VCaP (cell line): ENCODE data around the gene MYH14.

Source experiments
- H3K27ac ChIP-seq: fragments of 450-650 bp; 2 replicates; pipeline ENCODE4 v1.5.1; 2017
- TF ChIP-seq, protein P1 (sequence below): fragments of 450-650 bp; conservative IDR thresholded peaks from 2 replicates; pipeline ENCODE4 v1.5.1; 2017; ENCODE audit warnings: mild to moderate bottlenecking, moderate library complexity

Gene MYH14

DNA sequence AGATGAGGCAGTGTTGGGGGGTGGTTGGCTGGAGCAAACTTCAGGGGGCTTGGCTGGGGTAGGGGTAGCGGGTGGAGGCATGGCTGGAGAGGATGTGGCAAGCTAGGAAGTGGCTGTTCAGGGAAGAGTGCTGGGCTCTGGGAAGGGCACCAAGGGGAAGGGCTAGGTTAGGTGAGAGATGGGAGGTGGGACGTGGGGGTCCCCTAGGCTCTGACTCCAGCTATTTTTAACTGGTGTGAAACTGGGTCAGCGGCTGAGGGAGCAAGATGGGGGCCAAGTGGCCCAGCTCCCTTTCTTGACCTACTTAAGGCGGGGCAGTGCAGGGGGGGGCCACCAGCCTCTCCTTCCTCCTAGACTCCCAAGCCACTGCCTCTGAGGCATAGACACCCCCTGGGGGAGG lies 118.4 kb downstream of the MYH14 start:
- no peak overlapping the region for H3K27ac ChIP-seq
- TF ChIP-seq, protein P1, sequence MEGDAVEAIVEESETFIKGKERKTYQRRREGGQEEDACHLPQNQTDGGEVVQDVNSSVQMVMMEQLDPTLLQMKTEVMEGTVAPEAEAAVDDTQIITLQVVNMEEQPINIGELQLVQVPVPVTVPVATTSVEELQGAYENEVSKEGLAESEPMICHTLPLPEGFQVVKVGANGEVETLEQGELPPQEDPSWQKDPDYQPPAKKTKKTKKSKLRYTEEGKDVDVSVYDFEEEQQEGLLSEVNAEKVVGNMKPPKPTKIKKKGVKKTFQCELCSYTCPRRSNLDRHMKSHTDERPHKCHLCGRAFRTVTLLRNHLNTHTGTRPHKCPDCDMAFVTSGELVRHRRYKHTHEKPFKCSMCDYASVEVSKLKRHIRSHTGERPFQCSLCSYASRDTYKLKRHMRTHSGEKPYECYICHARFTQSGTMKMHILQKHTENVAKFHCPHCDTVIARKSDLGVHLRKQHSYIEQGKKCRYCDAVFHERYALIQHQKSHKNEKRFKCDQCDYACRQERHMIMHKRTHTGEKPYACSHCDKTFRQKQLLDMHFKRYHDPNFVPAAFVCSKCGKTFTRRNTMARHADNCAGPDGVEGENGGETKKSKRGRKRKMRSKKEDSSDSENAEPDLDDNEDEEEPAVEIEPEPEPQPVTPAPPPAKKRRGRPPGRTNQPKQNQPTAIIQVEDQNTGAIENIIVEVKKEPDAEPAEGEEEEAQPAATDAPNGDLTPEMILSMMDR, result no peak

DNA sequence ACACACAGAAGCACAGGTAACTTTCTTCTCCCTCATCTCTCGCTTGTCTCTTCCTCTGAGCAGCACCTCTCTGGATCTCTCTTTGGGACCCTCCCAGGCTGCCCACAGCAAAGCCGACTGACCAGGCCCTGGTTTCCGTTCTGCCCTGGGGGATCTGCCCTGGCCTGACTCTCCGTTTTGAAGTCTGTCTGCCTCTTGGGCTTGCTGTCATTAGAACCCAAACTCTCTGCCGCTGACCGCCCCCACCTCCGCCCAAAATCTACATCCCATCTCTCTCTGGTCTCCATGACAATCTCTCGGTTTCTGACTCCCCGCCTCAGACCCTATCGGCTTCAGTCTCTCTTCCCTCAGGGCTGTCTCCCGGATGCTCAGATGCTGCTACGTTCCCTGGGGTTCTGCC lies 118.8 kb downstream of the MYH14 start:
- TF ChIP-seq, protein P1, result no peak
- no peak overlapping the region for H3K27ac ChIP-seq

DNA sequence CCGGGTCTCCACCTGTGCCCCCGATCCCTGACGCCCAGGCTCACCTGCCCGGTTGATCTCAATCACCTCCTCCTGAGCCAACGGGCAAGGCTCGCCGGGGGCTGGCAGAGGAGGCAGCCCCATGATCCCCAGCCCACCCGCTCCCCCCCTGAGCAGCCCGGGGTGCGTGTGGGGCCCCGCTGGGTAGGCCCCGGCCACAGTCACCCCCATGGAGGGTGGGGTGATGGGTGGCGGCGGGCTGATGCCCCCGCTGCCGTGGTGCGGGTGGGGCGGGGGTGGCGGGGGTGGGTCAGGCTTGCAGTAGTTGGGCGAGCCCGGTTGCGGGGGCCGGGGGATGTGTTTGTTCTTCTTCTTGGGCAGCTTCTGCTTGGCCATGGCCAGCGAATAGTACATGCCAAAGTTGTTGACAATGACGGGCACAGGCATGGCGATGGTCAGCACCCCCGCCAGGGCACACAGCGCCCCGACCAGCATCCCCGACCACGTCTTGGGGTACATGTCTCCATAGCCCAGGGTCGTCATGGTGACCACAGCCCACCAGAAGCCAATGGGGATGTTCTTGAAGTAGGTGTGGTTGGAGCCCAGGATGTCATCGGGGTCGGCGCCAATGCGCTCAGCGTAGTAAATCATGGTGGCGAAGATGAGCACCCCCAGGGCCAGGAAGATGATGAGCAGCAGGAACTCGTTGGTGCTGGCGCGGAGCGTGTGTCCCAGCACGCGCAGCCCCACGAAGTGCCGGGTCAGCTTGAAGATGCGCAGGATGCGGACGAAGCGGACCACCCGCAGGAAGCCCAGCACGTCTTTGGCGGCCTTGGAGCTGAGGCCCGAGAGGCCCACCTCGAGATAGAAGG lies 119.7 kb downstream of the MYH14 start:
- no peak overlapping the region for H3K27ac ChIP-seq
- TF ChIP-seq, protein P1, result no peak

DNA sequence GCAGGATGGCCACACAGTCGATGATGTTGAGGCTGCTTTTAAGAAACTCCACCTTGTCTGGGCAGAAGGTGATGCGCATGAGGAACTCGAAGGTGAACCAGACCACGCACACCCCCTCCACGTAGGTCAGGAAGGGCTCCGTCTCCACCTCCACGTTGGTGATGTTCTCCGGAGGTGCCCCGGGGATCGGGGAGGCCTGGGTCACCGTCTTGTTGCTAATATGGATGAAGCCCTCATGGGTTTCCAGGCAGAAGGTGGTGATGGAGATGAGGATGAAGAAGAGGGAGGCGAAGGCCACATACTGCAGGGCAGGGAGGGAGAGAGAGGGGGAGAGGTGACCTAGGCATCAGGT lies 120.3 kb downstream of the MYH14 start:
- no peak overlapping the region for H3K27ac ChIP-seq
- TF ChIP-seq, protein P1, result no peak

DNA sequence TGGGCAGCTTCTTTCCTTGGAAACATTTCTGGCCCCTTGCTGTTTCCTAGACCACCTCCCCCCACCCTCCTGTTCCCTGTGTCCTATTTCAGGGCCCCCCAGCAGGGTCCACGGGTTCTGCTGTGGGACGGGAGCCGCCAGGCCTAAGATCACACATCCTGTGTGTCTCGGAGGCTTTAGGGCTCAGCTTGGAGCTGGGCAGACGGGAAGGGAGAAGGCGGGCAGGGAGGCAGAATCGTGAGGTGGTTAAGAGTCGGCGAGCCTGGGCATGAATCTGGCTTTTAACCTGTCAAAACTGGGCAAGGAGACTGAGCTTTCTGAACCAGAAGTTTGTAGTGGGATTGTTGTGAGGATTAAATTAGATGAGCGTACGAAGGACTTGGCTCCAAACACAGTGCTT lies 120.9 kb downstream of the MYH14 start:
- TF ChIP-seq, protein P1, result no peak
- peak overlapping the region; percentile 74; the same call in 1 of the 2 replicates for H3K27ac ChIP-seq

DNA sequence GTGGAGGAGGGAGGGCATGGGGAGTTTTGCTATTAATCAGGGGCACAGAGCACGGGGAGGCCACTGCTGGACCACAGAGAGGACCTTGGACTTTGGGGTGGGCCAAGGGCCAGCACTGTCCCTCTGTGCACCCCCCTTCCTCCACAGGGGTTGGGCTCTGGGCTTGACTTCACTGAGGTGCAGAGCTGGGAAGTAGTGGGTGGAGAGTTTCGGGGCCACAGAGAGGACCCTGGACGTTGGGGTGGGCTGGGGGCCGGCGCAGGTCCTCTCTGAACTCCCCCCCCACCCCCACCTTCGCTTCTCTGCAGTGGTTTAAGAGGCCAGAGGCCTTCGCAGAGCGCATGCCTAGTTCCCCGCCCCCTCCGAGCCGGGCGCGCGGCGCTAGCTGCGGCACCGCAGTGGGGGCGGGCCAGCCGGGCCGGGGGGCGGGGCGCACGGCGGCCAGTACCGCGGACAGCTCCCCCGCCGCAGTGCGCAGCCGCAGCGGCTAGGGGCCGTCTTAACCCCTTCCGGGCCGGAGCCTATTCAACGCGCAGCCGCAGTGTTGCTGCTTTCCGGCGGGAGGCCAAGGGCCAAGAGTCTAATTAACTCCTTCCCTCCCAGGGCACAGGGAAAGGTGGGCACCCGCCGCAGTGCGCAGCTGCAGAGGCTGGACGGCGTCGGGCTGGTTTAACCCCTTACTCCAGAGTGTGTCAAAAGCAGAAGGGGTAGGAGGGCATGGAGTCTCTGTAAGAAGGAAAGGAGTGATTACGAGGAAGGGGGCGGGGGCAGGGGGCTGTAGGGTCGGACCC lies 122.1 kb downstream of the MYH14 start:
- H3K27ac ChIP-seq, result peak overlapping the region; percentile 74; the same call in 1 of the 2 replicates
- TF ChIP-seq, protein P1, result no peak

DNA sequence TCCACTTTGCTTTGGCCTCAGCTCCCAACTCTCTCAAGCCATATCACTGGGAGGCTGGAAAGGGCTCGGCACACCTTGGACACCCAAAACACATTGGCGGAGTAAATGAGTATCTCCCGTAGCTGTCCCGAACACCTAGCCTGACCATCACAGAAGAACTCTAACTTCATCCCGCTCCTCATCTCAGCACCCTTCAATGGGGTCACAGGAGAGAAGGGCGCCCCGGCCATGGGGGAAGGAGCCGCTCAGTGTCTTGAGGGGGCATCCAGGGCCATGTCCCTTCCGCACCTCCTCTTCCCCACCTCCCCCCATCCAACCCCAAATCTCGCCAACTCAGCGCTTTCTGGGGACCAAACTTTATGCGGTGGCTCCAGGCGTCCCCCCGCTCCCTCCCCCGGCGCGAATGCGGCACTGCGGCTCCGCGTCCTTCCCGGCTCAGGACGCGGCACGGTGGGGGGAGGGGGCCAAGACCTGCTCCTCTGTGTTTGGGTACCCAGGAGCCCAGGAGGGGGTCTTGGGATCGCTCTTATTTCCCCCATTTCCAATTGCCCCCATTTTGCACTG lies 122.8 kb downstream of the MYH14 start:
- TF ChIP-seq, protein P1, result no peak
- peak overlapping the region; percentile 74; the same call in 1 of the 2 replicates for H3K27ac ChIP-seq
